Adrenal gland (tissue), 12 donors: ENCODE results near the gene ARHGAP6. TPM values are rescaled to one million over a fixed set of nuclear protein-coding genes. Genes with fewer than 3 reads are reported as not detected.

ENCODE experiments used
- DNase-seq, 7 donors: peaks; one replicate each; pipeline ENCODE4 v3.0.0-alpha.2; 2019 to 2020
- H3K27ac ChIP-seq, 5 donors: fragments of 200-600 bp; sonication (generic) in 4 of 5; 1 replicate in 3 of 5; 2 replicates in 2 of 5; pipeline versions ENCODE4 v1.5.1 to v1.8.0; 2016 to 2020; ENCODE audit warnings: mild to moderate bottlenecking in 1 of 5
- H3K27me3 ChIP-seq: fragments of 200-600 bp; 2 replicates; pipeline ENCODE4 v1.8.0; 2021
- H3K36me3 ChIP-seq, 2 donors: fragments of 200-600 bp; replicated peaks in 1 of 2; 1 replicate in 1 of 2; 2 replicates in 1 of 2; pipeline versions ENCODE4 v1.5.1 to v1.8.0; 2018 to 2022
- H3K4me1 ChIP-seq, 2 donors: fragments of 200-600 bp; replicated peaks in 1 of 2; 1 replicate in 1 of 2; 2 replicates in 1 of 2; pipeline versions ENCODE4 v1.5.1 to v1.8.0; 2018 to 2021
- H3K4me3 ChIP-seq, 4 donors: fragments of 200-600 bp; sonication (generic) in 3 of 4; one replicate each; pipeline ENCODE4 v1.5.1; 2016 to 2018
- H3K9me3 ChIP-seq, 3 donors: fragments of 200-600 bp; sonication (generic) in 1 of 3; replicated peaks in 1 of 3; 1 replicate in 2 of 3; 2 replicates in 1 of 3; pipeline versions ENCODE4 v1.5.1 to v1.8.0; 2016 to 2021
- POLR2A ChIP-seq, 2 donors: fragments of 450-650 bp; IDR thresholded peaks; one replicate each; pipeline ENCODE4 v1.6.1; 2017; ENCODE audit warnings: antibody characterized with exemption in 2 of 2, mild to moderate bottlenecking in 2 of 2, moderate library complexity in 1 of 2
- WGBS, 4 donors: extraction: QIAGEN DNeasy Blood & Tissue Kit in 2 of 4; methylation state at CpG; one replicate each; pipeline versions ENCODE4 v1.1.5 to v1.1.7; 2013 to 2017; 5-methylcytosine and 5-hydroxymethylcytosine counted together
- intact Hi-C, 2 donors: fragments of 100-400 bp; cut with DNase I; formaldehyde crosslinking; loops; one replicate each; pipeline versions ENCODE4 v1.14.1 to v1.15.0; 2022 to 2023
- polyA plus RNA-seq, 3 donors: library from polyadenylated mRNA; stranded (reverse); fragments of 200-250 nt in 2 of 3; fragments of 350-450 nt in 1 of 3; fragmentation: Illumina TruSeq in 1 of 3; extraction: RNeasy Lipid Tissue Mini Kit (QIAGEN cat#74804) in 1 of 3; gene quantifications; one replicate each; pipeline ENCODE4 v1.2.3, GENCODE V29; 2013 to 2014
- total RNA-seq, 9 donors: library from RNA; depleted of rRNA in 4 of 9; stranded (reverse); fragments of >200 nt in 4 of 9; fragments of 120-200 nt in 1 of 9; fragmentation: NEBNext Ultra II Directional in 1 of 9; extraction: Animal tissue kit (Norgen Biotek cat#: 25700) in 1 of 9; gene quantifications; one replicate each; pipeline versions ENCODE4 v1.1.0 to v1.2.4, GENCODE V29; 2013 to 2023
- TF ChIP-seq, protein P1 (sequence below), 6 experiments: fragments of 450-650 bp in 4 of 6; fragments of 200-600 bp in 2 of 6; sonication (generic) in 1 of 6; IDR thresholded peaks; 1 replicate in 5 of 6; 2 replicates in 1 of 6; pipeline versions ENCODE4 v1.5.1 to v1.8.0; 2016 to 2021; ENCODE audit warnings: antibody characterized with exemption in 6 of 6, mild to moderate bottlenecking in 2 of 6, moderate library complexity in 1 of 6
- donor health status: healthy with polysubstance abuse.
- donor health status: Bipolar disorder and iron deficiency.
- donor health status: DM: yes; HTN: yes; CAD: no.
- donor health status: DM: no; HTN: no; CAD: no.
- donor health status: DM: no; HTN: no; CAD: no.
- donor health status: DM: yes; HTN: yes; CAD: no.

ARHGAP6 gene
- total and polyA plus RNA-seq, 12 donors, result 0.78 to 4.2 (median 2.7) TPM

DNA sequence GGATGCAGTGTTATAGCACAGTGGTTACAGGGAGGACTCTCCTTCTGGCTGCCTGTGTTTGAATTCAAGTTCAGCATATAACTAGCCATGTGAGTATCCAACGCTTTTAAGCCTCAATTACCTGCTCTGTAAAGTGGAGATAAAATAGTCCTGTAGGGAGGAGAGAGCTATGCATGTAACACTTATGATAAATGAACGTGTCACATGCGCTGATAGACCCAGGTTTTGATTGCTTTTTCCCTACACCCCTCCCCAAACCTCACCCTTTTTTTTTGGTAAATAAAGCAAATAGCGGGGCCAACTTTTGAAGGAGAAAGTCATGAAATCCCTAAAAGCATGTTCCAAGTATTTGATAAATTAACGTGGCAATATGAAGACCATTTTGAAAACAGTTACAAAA is 392.9 kb downstream of the ARHGAP6 start:
- no peak for DNase-seq
- no peaks in the 10 kb centered on the region for H3K36me3 ChIP-seq
- H3K27me3 ChIP-seq, result no peaks in the 10 kb centered on the region
- H3K27ac ChIP-seq, result no peak overlapping the region
- H3K4me1 ChIP-seq, result no peaks in the 10 kb centered on the region
- H3K4me3 ChIP-seq, result no peak overlapping the region
- WGBS, 4 donors, result 66 to 83% (median 78%) methylated on average over 5 of the region's 5 CpGs
- intact Hi-C loops, result no loop called here
- TF ChIP-seq POLR2A (IDR thresholded peaks at IDR 0.05), result no peak
- TF ChIP-seq, protein P1, sequence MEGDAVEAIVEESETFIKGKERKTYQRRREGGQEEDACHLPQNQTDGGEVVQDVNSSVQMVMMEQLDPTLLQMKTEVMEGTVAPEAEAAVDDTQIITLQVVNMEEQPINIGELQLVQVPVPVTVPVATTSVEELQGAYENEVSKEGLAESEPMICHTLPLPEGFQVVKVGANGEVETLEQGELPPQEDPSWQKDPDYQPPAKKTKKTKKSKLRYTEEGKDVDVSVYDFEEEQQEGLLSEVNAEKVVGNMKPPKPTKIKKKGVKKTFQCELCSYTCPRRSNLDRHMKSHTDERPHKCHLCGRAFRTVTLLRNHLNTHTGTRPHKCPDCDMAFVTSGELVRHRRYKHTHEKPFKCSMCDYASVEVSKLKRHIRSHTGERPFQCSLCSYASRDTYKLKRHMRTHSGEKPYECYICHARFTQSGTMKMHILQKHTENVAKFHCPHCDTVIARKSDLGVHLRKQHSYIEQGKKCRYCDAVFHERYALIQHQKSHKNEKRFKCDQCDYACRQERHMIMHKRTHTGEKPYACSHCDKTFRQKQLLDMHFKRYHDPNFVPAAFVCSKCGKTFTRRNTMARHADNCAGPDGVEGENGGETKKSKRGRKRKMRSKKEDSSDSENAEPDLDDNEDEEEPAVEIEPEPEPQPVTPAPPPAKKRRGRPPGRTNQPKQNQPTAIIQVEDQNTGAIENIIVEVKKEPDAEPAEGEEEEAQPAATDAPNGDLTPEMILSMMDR (IDR thresholded peaks at IDR 0.05), result no peak
- no peaks in the 10 kb centered on the region for H3K9me3 ChIP-seq

DNA sequence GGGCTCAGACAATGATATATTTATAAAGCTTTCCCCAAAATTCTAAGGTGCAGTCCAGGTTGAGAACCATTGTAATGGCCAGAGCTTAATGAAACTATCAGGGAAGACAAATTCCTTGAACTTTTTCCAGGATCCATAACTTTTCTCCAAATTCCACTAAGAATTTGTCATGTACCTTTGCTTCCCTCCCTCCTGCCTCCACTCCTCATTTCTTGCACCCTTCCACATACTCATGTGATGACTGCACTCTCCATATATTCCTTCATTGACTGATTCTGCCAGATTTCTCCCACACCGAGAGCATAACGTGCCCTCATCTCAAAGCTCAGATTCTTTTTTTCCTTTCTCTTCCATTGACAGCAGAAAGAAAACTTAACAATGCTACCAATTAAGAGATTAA is 393.4 kb downstream of the ARHGAP6 start:
- Histone ChIP-seq H3K27ac (no peak overlapping the region), H3K27me3 (no peaks in the 10 kb centered on the region), H3K9me3 (no peaks in the 10 kb centered on the region), H3K4me1 (no peaks in the 10 kb centered on the region), H3K36me3 (no peaks in the 10 kb centered on the region), H3K4me3 (no peak overlapping the region)
- intact Hi-C loops, result no loop called here
- WGBS, 4 donors, result 71 to 84% (median 79%) methylated on average over 2 of the region's 2 CpGs
- TF ChIP-seq, protein P1 (IDR thresholded peaks at IDR 0.05), result no peak
- no peak for DNase-seq

DNA sequence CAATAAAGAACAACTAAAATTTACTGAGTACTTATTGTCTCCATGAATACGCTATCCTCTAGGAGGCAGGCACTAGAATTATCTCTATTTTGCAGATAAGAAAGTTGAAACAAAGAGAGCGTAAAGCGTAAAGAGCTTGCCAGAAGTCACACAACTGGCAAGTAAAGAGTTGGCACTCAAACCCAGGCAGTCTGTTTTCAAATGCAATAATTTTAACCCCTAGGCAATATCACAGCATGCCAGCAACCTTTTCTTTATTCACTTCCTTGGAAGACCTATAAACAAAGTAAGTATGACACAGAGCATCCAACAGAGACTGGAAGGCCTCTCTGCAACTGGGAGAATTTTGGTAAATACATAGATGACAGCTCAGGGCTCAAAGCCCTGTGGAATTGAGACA is 395.7 kb downstream of the ARHGAP6 start:
- DNase-seq, result no peak
- Histone ChIP-seq H3K27ac (no peak overlapping the region), H3K4me3 (no peak overlapping the region), H3K4me1 (no peaks in the 10 kb centered on the region), H3K36me3 (no peaks in the 10 kb centered on the region), H3K27me3 (no peaks in the 10 kb centered on the region), H3K9me3 (no peaks in the 10 kb centered on the region)
- WGBS, 4 donors, result 71 to 82% (median 78%) methylated on average over 3 of the region's 3 CpGs
- intact Hi-C loops, result no loop called here
- no peak for TF ChIP-seq POLR2A (IDR thresholded peaks at IDR 0.05)
- TF ChIP-seq, protein P1 (IDR thresholded peaks at IDR 0.05), result no peak

DNA sequence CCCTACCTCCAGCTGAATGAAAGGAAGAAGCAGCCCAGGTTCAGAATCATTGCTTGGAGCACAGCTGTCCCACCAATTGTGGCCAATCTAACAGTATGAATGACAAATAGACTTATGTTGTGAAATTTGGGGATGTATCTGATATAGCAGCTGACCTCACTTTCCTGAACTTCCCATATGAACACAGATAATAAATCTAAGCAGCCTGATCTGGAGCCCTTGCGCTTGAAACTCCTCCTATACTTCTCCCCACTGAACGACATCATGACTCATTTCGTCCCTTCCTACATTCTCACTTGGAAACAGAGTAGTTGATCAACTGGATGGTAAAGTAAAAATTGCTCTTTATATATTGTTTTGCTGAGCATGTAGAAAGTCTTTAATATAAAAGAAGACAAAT is 396.7 kb downstream of the ARHGAP6 start:
- no peaks in the 10 kb centered on the region for H3K36me3 ChIP-seq
- 78 to 86% (median 82%) methylated on average over 3 of the region's 3 CpGs for WGBS, 4 donors
- intact Hi-C loops, result no loop called here

More for the DNA sequence above, 396.7 kb downstream of the ARHGAP6 start:
- Histone ChIP-seq H3K9me3 (no peaks in the 10 kb centered on the region), H3K27ac (no peak overlapping the region), H3K27me3 (no peaks in the 10 kb centered on the region), H3K4me3 (no peak overlapping the region), H3K4me1 (no peaks in the 10 kb centered on the region)
- no peak for TF ChIP-seq POLR2A (IDR thresholded peaks at IDR 0.05)
- TF ChIP-seq, protein P1 (IDR thresholded peaks at IDR 0.05), result no peak
- no peak for DNase-seq
